Measurements from ENCODE around the gene FARS2. TPM values are rescaled to one million over a fixed set of nuclear protein-coding genes. Genes with fewer than 3 reads are reported as not detected.

The FARS2 gene
- total RNA-seq, 4 donors from 2014 or later = 10.6 to 24.9 (median 15.2) TPM

GRCh38 chr6:5610640-5611039 lies 349.3 kb downstream of the FARS2 start:
- no peak for TF ChIP-seq POLR2A (IDR thresholded peaks at IDR 0.05; ENCODE audit: low read depth)
- TF ChIP-seq, protein P1, sequence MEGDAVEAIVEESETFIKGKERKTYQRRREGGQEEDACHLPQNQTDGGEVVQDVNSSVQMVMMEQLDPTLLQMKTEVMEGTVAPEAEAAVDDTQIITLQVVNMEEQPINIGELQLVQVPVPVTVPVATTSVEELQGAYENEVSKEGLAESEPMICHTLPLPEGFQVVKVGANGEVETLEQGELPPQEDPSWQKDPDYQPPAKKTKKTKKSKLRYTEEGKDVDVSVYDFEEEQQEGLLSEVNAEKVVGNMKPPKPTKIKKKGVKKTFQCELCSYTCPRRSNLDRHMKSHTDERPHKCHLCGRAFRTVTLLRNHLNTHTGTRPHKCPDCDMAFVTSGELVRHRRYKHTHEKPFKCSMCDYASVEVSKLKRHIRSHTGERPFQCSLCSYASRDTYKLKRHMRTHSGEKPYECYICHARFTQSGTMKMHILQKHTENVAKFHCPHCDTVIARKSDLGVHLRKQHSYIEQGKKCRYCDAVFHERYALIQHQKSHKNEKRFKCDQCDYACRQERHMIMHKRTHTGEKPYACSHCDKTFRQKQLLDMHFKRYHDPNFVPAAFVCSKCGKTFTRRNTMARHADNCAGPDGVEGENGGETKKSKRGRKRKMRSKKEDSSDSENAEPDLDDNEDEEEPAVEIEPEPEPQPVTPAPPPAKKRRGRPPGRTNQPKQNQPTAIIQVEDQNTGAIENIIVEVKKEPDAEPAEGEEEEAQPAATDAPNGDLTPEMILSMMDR (IDR thresholded peaks at IDR 0.05) = no peak
- no peak for TF ChIP-seq EP300 (IDR thresholded peaks at IDR 0.05)
- no peak for TF ChIP-seq POLR2AphosphoS5 (IDR thresholded peaks at IDR 0.05)
- peak; percentile 53 for DNase-seq (ENCODE audit: extremely low spot score)
- Histone ChIP-seq H3K9me3 (no peaks in the 10 kb centered on the region), H3K4me1 (no peaks in the 10 kb centered on the region), H3K27ac (replicated peaks in 1 of 4) (no peak overlapping the region), H3K4me3 (no peak overlapping the region), H3K27me3 (no peaks in the 10 kb centered on the region), H3K36me3 (peaks cover 0 to 3% (median 0%) of the 10 kb centered on the region in 4 donors)
- 94% methylated on average over 8 of the region's 8 CpGs for WGBS
- intact Hi-C loops (cut with DNase I) = no loop called here

GRCh38 chr6:5617179-5617578 lies 355.9 kb downstream of the FARS2 start:
- Histone ChIP-seq H3K36me3 (peaks cover 0 to 3% (median 0%) of the 10 kb centered on the region in 4 donors), H3K27ac (replicated peaks in 1 of 4) (no peak overlapping the region), H3K9me3 (no peaks in the 10 kb centered on the region), H3K27me3 (no peaks in the 10 kb centered on the region), H3K4me1 (peaks cover 0 to 8% (median 2%) of the 10 kb centered on the region in 4 donors), H3K4me3 (no peak overlapping the region)
- TF ChIP-seq POLR2A (IDR thresholded peaks at IDR 0.05; ENCODE audit: low read depth) = no peak
- TF ChIP-seq, protein P1 (IDR thresholded peaks at IDR 0.05) = no peak
- TF ChIP-seq POLR2AphosphoS5 (IDR thresholded peaks at IDR 0.05) = no peak
- no peak for TF ChIP-seq EP300 (IDR thresholded peaks at IDR 0.05)
- no peak for DNase-seq (ENCODE audit: extremely low spot score)
- 100% methylated on average over 1 of the region's 1 CpG for WGBS
- intact Hi-C loops (cut with DNase I) = no loop called here

GRCh38 chr6:5619249-5619648 lies 357.9 kb downstream of the FARS2 start:
- Histone ChIP-seq H3K4me3 (no peak overlapping the region), H3K36me3 (peaks cover 0 to under 1% (median 0%) of the 10 kb centered on the region in 4 donors), H3K9me3 (no peaks in the 10 kb centered on the region), H3K4me1 (peaks cover 0 to 8% (median 4%) of the 10 kb centered on the region in 4 donors), H3K27me3 (no peaks in the 10 kb centered on the region), H3K27ac (replicated peaks in 1 of 4) (no peak overlapping the region)
- DNase-seq (ENCODE audit: extremely low spot score) = no peak
- WGBS = 82% methylated on average over 3 of the region's 3 CpGs
- no peak for TF ChIP-seq EP300 (IDR thresholded peaks at IDR 0.05)
- intact Hi-C loops (cut with DNase I) = no loop called here

DNA sequence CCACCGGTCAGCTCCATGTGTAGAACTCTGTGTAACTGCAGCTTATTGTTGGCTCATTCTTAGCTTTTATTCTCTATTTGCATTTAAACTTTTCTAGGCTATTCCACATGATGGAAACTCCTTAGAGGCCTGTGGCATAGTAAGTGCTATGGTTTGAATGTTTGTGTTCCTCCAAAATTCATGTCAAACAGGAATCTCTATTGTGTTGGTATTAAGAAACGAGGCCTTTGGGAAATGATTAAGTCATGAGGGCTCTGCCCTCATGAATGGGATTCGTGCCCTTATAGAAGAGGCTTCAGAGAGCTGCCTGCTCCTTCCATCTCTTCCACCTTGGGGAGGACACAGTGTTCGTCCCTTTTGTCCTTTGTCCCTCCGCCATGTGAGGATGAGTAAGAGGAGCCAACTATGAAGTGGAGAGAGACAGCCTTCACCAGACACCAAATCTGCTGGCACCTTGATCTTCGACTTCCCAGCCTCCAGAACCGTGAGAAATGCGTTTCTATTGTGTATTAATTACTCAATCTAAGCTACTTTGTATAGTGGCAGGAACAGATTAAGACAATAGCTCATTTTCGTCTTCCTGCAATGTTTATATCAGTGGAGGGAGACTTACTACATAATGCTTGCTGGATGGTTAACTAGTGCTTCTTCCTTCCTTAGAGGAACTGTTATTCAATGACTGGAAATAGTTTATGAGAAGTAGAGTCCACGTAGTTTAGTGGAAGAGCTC lies 361.1 kb downstream of the FARS2 start:
- Histone ChIP-seq H3K36me3 (no peaks in the 10 kb centered on the region), H3K27ac (replicated peaks in 1 of 4) (no peak overlapping the region), H3K4me3 (no peak overlapping the region), H3K27me3 (no peaks in the 10 kb centered on the region), H3K4me1 (peaks cover 0 to 9% (median 3%) of the 10 kb centered on the region in 4 donors), H3K9me3 (no peaks in the 10 kb centered on the region)
- no peak for DNase-seq (ENCODE audit: extremely low spot score)
- TF ChIP-seq EP300 (IDR thresholded peaks at IDR 0.05) = no peak
- no peak for TF ChIP-seq POLR2AphosphoS5 (IDR thresholded peaks at IDR 0.05)
- TF ChIP-seq, protein P1 (IDR thresholded peaks at IDR 0.05) = no peak
- TF ChIP-seq POLR2A (IDR thresholded peaks at IDR 0.05; ENCODE audit: low read depth) = no peak
- intact Hi-C loops (cut with DNase I) = no loop called here
- 84% methylated on average over 10 of the region's 10 CpGs for WGBS

- no peaks in the 10 kb centered on the region for H3K27me3 ChIP-seq
- no peak for DNase-seq (ENCODE audit: extremely low spot score)
- H3K27ac ChIP-seq (replicated peaks in 1 of 4) = no peak overlapping the region
- WGBS = 97% methylated on average over 2 of the region's 2 CpGs
- TF ChIP-seq, protein P1 (IDR thresholded peaks at IDR 0.05) = no peak
- H3K4me1 ChIP-seq = peaks cover 0 to 9% (median 0%) of the 10 kb centered on the region in 4 donors
- no peaks in the 10 kb centered on the region for H3K36me3 ChIP-seq
- no peaks in the 10 kb centered on the region for H3K9me3 ChIP-seq
- H3K4me3 ChIP-seq = no peak overlapping the region
- intact Hi-C loops (cut with DNase I) = no loop called here
These were observed 362.5 kb downstream of the FARS2 start for GRCh38 chr6:5623769-5624168.
